ENCODE measurements around the gene CACNA1A.

Gene CACNA1A

DNA sequence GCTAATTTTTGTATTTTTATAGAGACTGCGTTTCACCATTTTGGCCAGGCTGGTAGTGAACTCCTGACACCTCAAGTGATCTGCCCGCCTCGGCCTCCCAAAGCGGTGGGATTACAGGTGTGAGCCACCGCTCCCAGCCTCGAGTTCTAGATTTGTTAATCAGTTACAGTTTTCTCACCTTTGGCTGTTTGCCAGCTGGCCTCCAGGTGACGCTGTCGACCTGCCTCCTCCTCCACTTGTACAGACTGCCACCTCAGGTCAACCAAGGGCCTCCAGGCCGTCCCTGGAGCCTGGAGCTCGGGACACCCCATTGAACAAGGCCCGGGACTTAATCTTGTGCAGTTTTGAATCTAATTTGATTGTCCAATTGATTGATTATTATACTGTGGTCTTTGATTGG, 310.6 kb downstream of the CACNA1A start (continued):
- TF ChIP-seq ZNF112 (tag by site-specific recombination; IDR thresholded peaks at IDR 0.05) (no peak), ZNF157 (tag by site-specific recombination; IDR thresholded peaks at IDR 0.05) (no peak), ZNF350 (tag by site-specific recombination; IDR thresholded peaks at IDR 0.05) (no peak), ZNF707 (tag by site-specific recombination; IDR thresholded peaks at IDR 0.05) (no peak), ZNF311 (tag by site-specific recombination; IDR thresholded peaks at IDR 0.05; ENCODE audit: borderline replicate concordance) (no peak), ZNF501 (tag by site-specific recombination; IDR thresholded peaks at IDR 0.05) (no peak)
- TF ChIP-seq, protein P1, sequence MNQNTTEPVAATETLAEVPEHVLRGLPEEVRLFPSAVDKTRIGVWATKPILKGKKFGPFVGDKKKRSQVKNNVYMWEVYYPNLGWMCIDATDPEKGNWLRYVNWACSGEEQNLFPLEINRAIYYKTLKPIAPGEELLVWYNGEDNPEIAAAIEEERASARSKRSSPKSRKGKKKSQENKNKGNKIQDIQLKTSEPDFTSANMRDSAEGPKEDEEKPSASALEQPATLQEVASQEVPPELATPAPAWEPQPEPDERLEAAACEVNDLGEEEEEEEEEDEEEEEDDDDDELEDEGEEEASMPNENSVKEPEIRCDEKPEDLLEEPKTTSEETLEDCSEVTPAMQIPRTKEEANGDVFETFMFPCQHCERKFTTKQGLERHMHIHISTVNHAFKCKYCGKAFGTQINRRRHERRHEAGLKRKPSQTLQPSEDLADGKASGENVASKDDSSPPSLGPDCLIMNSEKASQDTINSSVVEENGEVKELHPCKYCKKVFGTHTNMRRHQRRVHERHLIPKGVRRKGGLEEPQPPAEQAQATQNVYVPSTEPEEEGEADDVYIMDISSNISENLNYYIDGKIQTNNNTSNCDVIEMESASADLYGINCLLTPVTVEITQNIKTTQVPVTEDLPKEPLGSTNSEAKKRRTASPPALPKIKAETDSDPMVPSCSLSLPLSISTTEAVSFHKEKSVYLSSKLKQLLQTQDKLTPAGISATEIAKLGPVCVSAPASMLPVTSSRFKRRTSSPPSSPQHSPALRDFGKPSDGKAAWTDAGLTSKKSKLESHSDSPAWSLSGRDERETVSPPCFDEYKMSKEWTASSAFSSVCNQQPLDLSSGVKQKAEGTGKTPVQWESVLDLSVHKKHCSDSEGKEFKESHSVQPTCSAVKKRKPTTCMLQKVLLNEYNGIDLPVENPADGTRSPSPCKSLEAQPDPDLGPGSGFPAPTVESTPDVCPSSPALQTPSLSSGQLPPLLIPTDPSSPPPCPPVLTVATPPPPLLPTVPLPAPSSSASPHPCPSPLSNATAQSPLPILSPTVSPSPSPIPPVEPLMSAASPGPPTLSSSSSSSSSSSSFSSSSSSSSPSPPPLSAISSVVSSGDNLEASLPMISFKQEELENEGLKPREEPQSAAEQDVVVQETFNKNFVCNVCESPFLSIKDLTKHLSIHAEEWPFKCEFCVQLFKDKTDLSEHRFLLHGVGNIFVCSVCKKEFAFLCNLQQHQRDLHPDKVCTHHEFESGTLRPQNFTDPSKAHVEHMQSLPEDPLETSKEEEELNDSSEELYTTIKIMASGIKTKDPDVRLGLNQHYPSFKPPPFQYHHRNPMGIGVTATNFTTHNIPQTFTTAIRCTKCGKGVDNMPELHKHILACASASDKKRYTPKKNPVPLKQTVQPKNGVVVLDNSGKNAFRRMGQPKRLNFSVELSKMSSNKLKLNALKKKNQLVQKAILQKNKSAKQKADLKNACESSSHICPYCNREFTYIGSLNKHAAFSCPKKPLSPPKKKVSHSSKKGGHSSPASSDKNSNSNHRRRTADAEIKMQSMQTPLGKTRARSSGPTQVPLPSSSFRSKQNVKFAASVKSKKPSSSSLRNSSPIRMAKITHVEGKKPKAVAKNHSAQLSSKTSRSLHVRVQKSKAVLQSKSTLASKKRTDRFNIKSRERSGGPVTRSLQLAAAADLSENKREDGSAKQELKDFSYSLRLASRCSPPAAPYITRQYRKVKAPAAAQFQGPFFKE (tag by site-specific recombination; IDR thresholded peaks at IDR 0.05; ENCODE audit: borderline replicate concordance), result no peak
- TF ChIP-seq, protein P2, sequence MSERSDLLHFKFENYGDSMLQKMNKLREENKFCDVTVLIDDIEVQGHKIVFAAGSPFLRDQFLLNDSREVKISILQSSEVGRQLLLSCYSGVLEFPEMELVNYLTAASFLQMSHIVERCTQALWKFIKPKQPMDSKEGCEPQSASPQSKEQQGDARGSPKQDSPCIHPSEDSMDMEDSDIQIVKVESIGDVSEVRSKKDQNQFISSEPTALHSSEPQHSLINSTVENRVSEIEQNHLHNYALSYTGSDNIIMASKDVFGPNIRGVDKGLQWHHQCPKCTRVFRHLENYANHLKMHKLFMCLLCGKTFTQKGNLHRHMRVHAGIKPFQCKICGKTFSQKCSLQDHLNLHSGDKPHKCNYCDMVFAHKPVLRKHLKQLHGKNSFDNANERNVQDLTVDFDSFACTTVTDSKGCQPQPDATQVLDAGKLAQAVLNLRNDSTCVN (tag by site-specific recombination; optimal IDR thresholded peaks at IDR 0.05), result no peak
- TF ChIP-seq, protein P3, sequence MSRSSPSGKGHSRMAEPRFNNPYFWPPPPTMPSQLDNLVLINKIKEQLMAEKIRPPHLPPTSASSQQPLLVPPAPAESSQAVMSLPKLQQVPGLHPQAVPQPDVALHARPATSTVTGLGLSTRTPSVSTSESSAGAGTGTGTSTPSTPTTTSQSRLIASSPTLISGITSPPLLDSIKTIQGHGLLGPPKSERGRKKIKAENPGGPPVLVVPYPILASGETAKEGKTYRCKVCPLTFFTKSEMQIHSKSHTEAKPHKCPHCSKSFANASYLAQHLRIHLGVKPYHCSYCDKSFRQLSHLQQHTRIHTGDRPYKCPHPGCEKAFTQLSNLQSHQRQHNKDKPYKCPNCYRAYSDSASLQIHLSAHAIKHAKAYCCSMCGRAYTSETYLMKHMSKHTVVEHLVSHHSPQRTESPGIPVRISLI (tag by site-specific recombination; IDR thresholded peaks at IDR 0.05), result no peak

DNA sequence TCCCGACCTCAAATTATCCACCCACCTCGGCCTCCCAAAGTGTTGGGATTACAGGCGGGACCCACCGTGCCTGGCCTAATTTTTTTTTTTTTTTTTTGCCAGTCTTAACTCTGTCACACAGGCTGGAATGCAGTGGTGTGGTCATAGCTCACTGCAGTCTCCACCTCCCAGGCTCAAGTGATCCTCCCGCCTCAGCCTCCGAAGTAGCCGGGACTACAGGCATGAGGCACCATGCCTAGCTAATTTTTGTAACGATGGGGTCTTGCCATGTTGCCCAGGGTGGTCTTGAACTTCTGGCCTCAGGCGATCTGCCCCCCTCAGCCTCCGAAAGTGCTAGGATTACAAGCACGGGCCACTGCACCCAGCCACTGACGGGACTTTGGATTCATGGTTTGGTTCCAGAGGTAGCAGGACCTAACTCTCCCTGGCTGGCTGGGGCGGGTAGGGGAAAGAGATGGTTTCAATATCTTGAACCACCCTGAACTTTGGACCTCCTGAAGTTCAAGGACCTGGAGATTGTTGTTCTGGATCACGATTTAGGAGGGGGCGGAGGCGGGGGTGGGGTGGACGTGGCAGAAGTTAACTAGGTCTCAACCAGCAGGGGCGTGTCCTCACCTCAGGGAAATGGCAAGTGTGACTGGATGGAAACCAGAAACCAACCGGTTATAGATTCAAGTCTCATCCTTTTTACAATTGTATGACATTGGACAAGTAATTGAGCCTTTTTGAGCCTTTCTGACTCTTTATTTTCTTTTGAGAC, 315.3 kb downstream of the CACNA1A start:
- no peak overlapping the region for H3K4me3 ChIP-seq (ENCODE audit: low read depth, low read length)
- no peaks in the 10 kb centered on the region for H3K4me1 ChIP-seq (ENCODE audit: control insufficient read depth, insufficient read depth, low read length)
- no peaks in the 10 kb centered on the region for H3K36me3 ChIP-seq (ENCODE audit: control insufficient read depth in 2 of 2, insufficient read depth in 1 of 2, low read length in 2 of 2)
- H3K9me3 ChIP-seq (ENCODE audit: control insufficient read depth, insufficient read depth, low read depth, low read length), result no peaks in the 10 kb centered on the region
- no peak overlapping the region for H3K27ac ChIP-seq (ENCODE audit: extremely low read depth, low read depth, low read length)
- CTCF ChIA-PET, result interaction anchor here (0.6 to 0.8 kb wide), 3 partner anchors 9 to 688 kb away, joined by 3 to 7 read pairs (median 3); no protein-coding TSS in a partner anchor
- POLR2A ChIA-PET, result interaction anchor here (1.1 kb wide), 1 partner anchor 38 kb away, joined by 5 read pairs; no protein-coding TSS in a partner anchor
- TF ChIP-seq ZNF366 (tag by site-specific recombination; conservative IDR thresholded peaks at IDR 0.05) (no peak), WT1 (tag by site-specific recombination; IDR thresholded peaks at IDR 0.05) (no peak), ZBTB17 (tag by site-specific recombination; IDR thresholded peaks at IDR 0.05) (no peak), KLF1 (tag by site-specific recombination; IDR thresholded peaks at IDR 0.05) (peak; percentile 27)
- TF ChIP-seq, protein P4, sequence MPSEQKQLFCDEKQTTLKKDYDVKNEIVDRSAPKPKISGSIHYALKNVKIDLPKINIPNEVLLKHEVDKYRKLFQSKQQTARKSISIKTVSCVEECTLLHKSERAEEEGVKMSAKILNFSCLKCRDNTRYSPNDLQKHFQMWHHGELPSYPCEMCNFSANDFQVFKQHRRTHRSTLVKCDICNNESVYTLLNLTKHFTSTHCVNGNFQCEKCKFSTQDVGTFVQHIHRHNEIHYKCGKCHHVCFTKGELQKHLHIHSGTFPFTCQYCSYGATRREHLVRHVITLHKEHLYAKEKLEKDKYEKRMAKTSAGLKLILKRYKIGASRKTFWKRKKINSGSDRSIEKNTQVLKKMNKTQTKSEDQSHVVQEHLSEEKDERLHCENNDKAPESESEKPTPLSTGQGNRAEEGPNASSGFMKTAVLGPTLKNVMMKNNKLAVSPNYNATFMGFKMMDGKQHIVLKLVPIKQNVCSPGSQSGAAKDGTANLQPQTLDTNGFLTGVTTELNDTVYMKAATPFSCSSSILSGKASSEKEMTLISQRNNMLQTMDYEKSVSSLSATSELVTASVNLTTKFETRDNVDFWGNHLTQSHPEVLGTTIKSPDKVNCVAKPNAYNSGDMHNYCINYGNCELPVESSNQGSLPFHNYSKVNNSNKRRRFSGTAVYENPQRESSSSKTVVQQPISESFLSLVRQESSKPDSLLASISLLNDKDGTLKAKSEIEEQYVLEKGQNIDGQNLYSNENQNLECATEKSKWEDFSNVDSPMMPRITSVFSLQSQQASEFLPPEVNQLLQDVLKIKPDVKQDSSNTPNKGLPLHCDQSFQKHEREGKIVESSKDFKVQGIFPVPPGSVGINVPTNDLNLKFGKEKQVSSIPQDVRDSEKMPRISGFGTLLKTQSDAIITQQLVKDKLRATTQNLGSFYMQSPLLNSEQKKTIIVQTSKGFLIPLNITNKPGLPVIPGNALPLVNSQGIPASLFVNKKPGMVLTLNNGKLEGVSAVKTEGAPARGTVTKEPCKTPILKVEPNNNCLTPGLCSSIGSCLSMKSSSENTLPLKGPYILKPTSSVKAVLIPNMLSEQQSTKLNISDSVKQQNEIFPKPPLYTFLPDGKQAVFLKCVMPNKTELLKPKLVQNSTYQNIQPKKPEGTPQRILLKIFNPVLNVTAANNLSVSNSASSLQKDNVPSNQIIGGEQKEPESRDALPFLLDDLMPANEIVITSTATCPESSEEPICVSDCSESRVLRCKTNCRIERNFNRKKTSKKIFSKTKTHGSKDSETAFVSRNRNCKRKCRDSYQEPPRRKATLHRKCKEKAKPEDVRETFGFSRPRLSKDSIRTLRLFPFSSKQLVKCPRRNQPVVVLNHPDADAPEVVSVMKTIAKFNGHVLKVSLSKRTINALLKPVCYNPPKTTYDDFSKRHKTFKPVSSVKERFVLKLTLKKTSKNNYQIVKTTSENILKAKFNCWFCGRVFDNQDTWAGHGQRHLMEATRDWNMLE (tag by site-specific recombination; conservative IDR thresholded peaks at IDR 0.05; ENCODE audit: low read depth), result no peak
- TF ChIP-seq, protein P5, sequence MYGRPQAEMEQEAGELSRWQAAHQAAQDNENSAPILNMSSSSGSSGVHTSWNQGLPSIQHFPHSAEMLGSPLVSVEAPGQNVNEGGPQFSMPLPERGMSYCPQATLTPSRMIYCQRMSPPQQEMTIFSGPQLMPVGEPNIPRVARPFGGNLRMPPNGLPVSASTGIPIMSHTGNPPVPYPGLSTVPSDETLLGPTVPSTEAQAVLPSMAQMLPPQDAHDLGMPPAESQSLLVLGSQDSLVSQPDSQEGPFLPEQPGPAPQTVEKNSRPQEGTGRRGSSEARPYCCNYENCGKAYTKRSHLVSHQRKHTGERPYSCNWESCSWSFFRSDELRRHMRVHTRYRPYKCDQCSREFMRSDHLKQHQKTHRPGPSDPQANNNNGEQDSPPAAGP (tag by site-specific recombination; IDR thresholded peaks at IDR 0.05), result no peak
- TF ChIP-seq, protein P6, sequence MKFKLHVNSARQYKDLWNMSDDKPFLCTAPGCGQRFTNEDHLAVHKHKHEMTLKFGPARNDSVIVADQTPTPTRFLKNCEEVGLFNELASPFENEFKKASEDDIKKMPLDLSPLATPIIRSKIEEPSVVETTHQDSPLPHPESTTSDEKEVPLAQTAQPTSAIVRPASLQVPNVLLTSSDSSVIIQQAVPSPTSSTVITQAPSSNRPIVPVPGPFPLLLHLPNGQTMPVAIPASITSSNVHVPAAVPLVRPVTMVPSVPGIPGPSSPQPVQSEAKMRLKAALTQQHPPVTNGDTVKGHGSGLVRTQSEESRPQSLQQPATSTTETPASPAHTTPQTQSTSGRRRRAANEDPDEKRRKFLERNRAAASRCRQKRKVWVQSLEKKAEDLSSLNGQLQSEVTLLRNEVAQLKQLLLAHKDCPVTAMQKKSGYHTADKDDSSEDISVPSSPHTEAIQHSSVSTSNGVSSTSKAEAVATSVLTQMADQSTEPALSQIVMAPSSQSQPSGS (tag by site-specific recombination; IDR thresholded peaks at IDR 0.05; ENCODE audit: low read depth), result no peak
- TF ChIP-seq, protein P7, sequence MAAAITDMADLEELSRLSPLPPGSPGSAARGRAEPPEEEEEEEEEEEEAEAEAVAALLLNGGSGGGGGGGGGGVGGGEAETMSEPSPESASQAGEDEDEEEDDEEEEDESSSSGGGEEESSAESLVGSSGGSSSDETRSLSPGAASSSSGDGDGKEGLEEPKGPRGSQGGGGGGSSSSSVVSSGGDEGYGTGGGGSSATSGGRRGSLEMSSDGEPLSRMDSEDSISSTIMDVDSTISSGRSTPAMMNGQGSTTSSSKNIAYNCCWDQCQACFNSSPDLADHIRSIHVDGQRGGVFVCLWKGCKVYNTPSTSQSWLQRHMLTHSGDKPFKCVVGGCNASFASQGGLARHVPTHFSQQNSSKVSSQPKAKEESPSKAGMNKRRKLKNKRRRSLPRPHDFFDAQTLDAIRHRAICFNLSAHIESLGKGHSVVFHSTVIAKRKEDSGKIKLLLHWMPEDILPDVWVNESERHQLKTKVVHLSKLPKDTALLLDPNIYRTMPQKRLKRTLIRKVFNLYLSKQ (tag by site-specific recombination; IDR thresholded peaks at IDR 0.05; ENCODE audit: borderline replicate concordance), result no peak

All from HEK293 (cell line).